ENCODE data around the gene ZBTB7C.
"Not testable (repeated sequence)": the region's sequence is repeated elsewhere in the genome, so short reads cannot be mapped to it uniquely, and the experiment has no call there.

Gene ZBTB7C

DNA sequence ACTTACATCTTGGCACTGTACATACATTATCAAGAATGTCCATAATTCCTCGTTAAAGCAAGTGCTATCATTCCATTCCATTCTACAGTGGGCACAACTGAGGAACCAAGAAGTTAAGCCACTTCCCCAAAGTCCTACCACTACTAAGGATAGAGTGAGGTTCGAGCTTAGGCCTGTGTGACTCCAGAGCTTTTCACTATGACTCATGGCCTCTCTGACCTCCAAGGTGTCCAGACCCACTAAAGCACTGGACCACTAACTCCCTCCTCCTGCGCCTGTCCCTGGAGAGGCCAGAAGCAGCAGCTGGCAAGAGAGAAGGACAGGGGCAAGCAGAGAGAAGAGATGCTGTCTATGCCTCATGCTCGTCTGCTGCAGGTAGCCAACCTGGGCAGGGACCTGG, 117.0 kb downstream of the ZBTB7C start:
- Histone ChIP-seq H3K36me3 (ENCODE audit: insufficient read depth, low read length) (no peaks in the 10 kb centered on the region), H3K4me3 (ENCODE audit: low read length) (no peak overlapping the region), H3K9me3 (ENCODE audit: insufficient read depth, low read depth, low read length) (no peaks in the 10 kb centered on the region), H3K9ac (ENCODE audit: low read depth, low read length) (no peak overlapping the region), H3K27ac (ENCODE audit: low read depth, low read length) (no peak overlapping the region), H3K27me3 (ENCODE audit: insufficient read depth, low read length) (no peaks in the 10 kb centered on the region), H3K4me1 (ENCODE audit: insufficient read depth, low read length) (peaks cover 27% of the 10 kb centered on the region)
- WGBS, result 93% methylated on average over 4 of the region's 4 CpGs

DNA sequence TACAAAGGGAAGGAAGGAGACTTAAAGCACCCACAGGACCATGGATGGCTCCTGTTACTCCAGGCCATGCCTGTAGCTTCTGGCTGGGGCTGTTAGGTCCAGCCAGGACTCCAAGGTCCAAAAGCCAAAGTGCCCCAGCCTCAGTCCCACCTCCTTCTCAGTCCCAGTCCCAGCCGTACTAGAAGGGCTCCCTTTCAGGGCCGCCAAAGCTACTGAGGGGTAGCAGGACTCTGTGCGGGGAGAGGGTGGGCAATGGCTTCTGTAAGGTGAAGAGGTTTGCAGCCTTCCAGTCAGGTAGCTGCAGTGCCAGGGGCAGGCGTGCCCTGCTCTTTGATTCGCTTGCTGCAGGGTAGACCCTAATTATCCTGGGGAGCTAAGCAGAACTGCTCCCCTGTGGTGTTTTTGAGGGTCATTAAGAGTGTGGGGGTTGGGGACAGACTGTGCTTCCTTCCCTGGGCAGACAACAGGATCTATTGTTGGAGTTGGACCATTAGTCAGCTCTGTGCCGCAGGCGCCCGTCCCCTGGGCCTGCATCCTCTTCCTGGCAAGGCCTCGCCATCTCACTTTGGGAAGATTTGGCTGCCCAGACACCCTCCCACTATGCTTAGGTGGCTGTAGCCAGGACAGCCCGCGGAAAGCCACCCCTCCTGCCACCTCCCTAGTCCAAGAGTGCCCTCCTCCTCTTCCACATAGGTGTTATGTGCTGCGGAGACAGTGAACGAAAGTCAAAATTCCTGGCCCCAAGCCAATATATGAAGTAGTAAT, 118.8 kb downstream of the ZBTB7C start:
- no peaks in the 10 kb centered on the region for H3K36me3 ChIP-seq (ENCODE audit: insufficient read depth, low read length)
- 88% methylated on average over 11 of the region's 13 CpGs for WGBS
- H3K9me3 ChIP-seq (ENCODE audit: insufficient read depth, low read depth, low read length), result no peaks in the 10 kb centered on the region
- H3K4me1 ChIP-seq (ENCODE audit: insufficient read depth, low read length), result peaks cover 25% of the 10 kb centered on the region
- H3K27ac ChIP-seq (ENCODE audit: low read depth, low read length), result no peak overlapping the region
- H3K27me3 ChIP-seq (ENCODE audit: insufficient read depth, low read length), result no peaks in the 10 kb centered on the region
- H3K4me3 ChIP-seq (ENCODE audit: low read length), result no peak overlapping the region
- H3K9ac ChIP-seq (ENCODE audit: low read depth, low read length), result no peak overlapping the region

DNA sequence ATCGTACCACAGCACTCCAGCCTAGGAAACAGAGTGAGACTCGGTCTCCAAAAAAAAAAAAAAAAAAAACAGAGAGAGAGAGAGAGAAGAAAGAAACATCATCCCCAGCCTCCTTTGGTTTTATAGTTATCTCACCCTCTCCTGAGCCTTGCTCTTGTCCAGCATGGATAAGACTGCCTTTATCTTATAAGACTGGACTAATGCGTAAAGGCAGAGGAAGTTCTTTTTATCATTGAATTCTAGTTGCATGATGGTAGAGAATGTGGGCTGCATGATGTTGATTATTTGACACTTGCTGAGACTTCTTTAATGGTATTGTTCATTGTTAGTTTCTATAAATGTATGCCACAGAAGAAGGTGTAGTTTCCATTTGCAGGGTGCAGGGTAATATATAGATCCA, 124.4 kb downstream of the ZBTB7C start:
- H3K27ac ChIP-seq (ENCODE audit: low read depth, low read length), result no peak overlapping the region
- H3K27me3 ChIP-seq (ENCODE audit: insufficient read depth, low read length), result no peaks in the 10 kb centered on the region
- no peak overlapping the region for H3K9ac ChIP-seq (ENCODE audit: low read depth, low read length)
- no peaks in the 10 kb centered on the region for H3K4me1 ChIP-seq (ENCODE audit: insufficient read depth, low read length)
- H3K4me3 ChIP-seq (ENCODE audit: low read length), result no peak overlapping the region
- no peaks in the 10 kb centered on the region for H3K36me3 ChIP-seq (ENCODE audit: insufficient read depth, low read length)
- H3K9me3 ChIP-seq (ENCODE audit: insufficient read depth, low read depth, low read length), result no peaks in the 10 kb centered on the region
- 99% methylated on average over 3 of the region's 3 CpGs for WGBS

GRCh38 chr18:48284011-48284410, 125.2 kb downstream of the ZBTB7C start:
- not testable (repeated sequence) for H3K9me3 ChIP-seq (ENCODE audit: insufficient read depth, low read depth, low read length); H3K4me3 ChIP-seq (ENCODE audit: low read length); H3K36me3 ChIP-seq (ENCODE audit: insufficient read depth, low read length); H3K27me3 ChIP-seq (ENCODE audit: insufficient read depth, low read length); H3K4me1 ChIP-seq (ENCODE audit: insufficient read depth, low read length); H3K9ac ChIP-seq (ENCODE audit: low read depth, low read length); H3K27ac ChIP-seq (ENCODE audit: low read depth, low read length)
- 93% methylated on average over 5 of the region's 5 CpGs for WGBS

DNA sequence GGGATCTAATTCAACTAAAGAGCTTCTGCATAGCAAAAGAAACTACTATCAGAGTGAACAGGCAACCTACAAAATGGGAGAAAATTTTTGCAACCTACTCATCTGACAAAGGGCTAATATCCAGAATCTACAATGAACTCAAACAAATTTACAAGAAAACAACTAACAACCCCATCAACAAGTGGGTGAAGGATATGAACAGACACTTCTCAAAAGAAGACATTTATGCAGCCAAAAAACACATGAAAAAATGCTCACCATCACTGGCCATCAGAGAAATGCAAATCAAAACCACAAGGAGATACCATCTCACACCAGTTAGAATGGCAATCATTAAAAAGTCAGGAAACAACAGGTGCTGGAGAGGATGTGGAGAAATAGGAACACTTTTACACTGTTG, 127.7 kb downstream of the ZBTB7C start:
- H3K9ac ChIP-seq (ENCODE audit: low read depth, low read length); H3K4me1 ChIP-seq (ENCODE audit: insufficient read depth, low read length); H3K4me3 ChIP-seq (ENCODE audit: low read length); H3K9me3 ChIP-seq (ENCODE audit: insufficient read depth, low read depth, low read length); H3K27ac ChIP-seq (ENCODE audit: low read depth, low read length); H3K36me3 ChIP-seq (ENCODE audit: insufficient read depth, low read length); H3K27me3 ChIP-seq (ENCODE audit: insufficient read depth, low read length): not testable (repeated sequence)

GRCh38 chr18:48279312-48279711, 129.9 kb downstream of the ZBTB7C start:
- H3K36me3 ChIP-seq (ENCODE audit: insufficient read depth, low read length), result no peaks in the 10 kb centered on the region
- H3K9ac ChIP-seq (ENCODE audit: low read depth, low read length), result no peak overlapping the region
- no peaks in the 10 kb centered on the region for H3K27me3 ChIP-seq (ENCODE audit: insufficient read depth, low read length)
- no peak overlapping the region for H3K4me3 ChIP-seq (ENCODE audit: low read length)
- H3K9me3 ChIP-seq (ENCODE audit: insufficient read depth, low read depth, low read length), result no peaks in the 10 kb centered on the region
- no peak overlapping the region for H3K27ac ChIP-seq (ENCODE audit: low read depth, low read length)
- WGBS, result 85% methylated on average over 2 of the region's 2 CpGs
- 0 out of 2 replicates have a peak, but pooled peaks cover 2% of the 10 kb centered on the region for H3K4me1 ChIP-seq (ENCODE audit: insufficient read depth, low read length)

DNA sequence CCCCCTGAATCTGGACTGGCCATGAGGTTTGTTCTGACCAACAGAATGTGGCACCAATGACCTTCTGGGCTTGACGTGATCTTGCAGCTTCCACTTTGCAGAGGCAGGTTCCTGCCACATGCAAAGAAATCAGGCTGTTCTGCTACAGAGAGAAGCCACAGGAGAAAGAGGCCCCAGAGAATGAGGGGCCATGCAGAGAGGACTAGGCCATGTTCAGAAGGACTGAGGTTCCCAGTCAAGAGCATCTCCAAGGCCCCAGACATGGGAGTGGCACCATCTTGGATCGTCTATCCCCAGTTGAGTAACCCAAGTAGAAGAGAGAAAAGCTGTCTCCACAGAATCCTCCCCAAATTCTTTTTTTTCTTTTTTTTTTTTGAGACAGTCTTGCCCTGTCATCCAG, 131.1 kb downstream of the ZBTB7C start:
- WGBS, result 94% methylated on average over 2 of the region's 2 CpGs

GRCh38 chr18:48274301-48274700, 134.9 kb downstream of the ZBTB7C start:
- Histone ChIP-seq H3K9ac (ENCODE audit: low read depth, low read length) (no peak overlapping the region), H3K4me1 (ENCODE audit: insufficient read depth, low read length) (0 out of 2 replicates have a peak, but pooled peaks cover 3% of the 10 kb centered on the region), H3K4me3 (ENCODE audit: low read length) (no peak overlapping the region), H3K9me3 (ENCODE audit: insufficient read depth, low read depth, low read length) (no peaks in the 10 kb centered on the region), H3K36me3 (ENCODE audit: insufficient read depth, low read length) (no peaks in the 10 kb centered on the region), H3K27ac (ENCODE audit: low read depth, low read length) (no peak overlapping the region), H3K27me3 (ENCODE audit: insufficient read depth, low read length) (no peaks in the 10 kb centered on the region)
- WGBS, result 87% methylated on average over 1 of the region's 1 CpG

More for the DNA sequence above, 131.1 kb downstream of the ZBTB7C start:
- Histone ChIP-seq H3K4me1 (ENCODE audit: insufficient read depth, low read length) (0 out of 2 replicates have a peak, but pooled peaks cover 3% of the 10 kb centered on the region), H3K27ac (ENCODE audit: low read depth, low read length) (no peak overlapping the region), H3K9me3 (ENCODE audit: insufficient read depth, low read depth, low read length) (no peaks in the 10 kb centered on the region), H3K36me3 (ENCODE audit: insufficient read depth, low read length) (no peaks in the 10 kb centered on the region), H3K9ac (ENCODE audit: low read depth, low read length) (no peak overlapping the region), H3K27me3 (ENCODE audit: insufficient read depth, low read length) (no peaks in the 10 kb centered on the region), H3K4me3 (ENCODE audit: low read length) (no peak overlapping the region)

DNA sequence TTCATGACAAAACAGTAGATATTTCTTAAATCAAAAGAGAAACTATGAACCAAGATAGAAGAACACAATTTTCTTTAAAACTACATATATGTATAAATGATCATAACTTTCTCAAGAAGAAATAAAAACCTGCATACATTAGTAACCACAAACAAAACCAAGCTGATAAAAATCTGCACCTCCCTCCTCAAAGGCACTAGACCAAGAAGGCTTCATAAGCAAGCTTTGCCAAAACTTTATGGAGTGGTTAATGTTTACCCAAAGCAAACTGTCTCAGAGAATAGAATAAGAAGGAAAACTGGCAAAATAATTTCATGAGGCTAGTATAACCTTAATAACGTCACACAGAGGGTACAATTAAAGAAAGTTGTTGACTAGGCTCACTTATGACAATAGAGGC, 138.3 kb downstream of the ZBTB7C start:
- H3K9me3 ChIP-seq (ENCODE audit: insufficient read depth, low read depth, low read length), result no peaks in the 10 kb centered on the region
- H3K4me1 ChIP-seq (ENCODE audit: insufficient read depth, low read length), result 0 out of 2 replicates have a peak, but pooled peaks cover 3% of the 10 kb centered on the region
- H3K36me3 ChIP-seq (ENCODE audit: insufficient read depth, low read length), result no peaks in the 10 kb centered on the region
- WGBS, result 88% methylated on average over 1 of the region's 1 CpG
- H3K9ac ChIP-seq (ENCODE audit: low read depth, low read length), result no peak overlapping the region
- H3K4me3 ChIP-seq (ENCODE audit: low read length), result no peak overlapping the region
- H3K27me3 ChIP-seq (ENCODE audit: insufficient read depth, low read length), result no peaks in the 10 kb centered on the region
- no peak overlapping the region for H3K27ac ChIP-seq (ENCODE audit: low read depth, low read length)

DNA sequence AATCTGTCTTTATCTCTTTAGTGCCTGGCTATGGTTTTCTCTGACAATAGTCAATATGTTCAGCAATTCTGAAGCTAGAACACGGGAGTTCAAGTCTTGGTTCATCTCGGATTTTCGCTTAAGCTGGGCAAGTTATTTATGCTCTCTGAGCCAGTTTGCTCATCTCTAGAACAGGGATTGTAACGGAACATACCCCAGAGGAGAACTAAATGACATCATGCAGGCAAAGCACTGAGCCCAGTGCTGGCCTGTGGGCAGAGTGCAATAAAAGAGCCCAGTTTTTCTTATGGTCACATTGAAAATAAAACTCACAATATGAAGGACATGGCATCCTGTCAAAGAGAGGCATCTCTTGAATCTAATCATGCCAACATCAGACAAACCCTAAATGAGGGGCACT, 143.9 kb downstream of the ZBTB7C start:
- no peak overlapping the region for H3K9ac ChIP-seq (ENCODE audit: low read depth, low read length)
- H3K27me3 ChIP-seq (ENCODE audit: insufficient read depth, low read length), result no peaks in the 10 kb centered on the region
- 92% methylated on average over 4 of the region's 4 CpGs for WGBS
- no peaks in the 10 kb centered on the region for H3K36me3 ChIP-seq (ENCODE audit: insufficient read depth, low read length)
- H3K9me3 ChIP-seq (ENCODE audit: insufficient read depth, low read depth, low read length), result no peaks in the 10 kb centered on the region
- no peak overlapping the region for H3K4me3 ChIP-seq (ENCODE audit: low read length)
- H3K4me1 ChIP-seq (ENCODE audit: insufficient read depth, low read length), result no peaks in the 10 kb centered on the region
- no peak overlapping the region for H3K27ac ChIP-seq (ENCODE audit: low read depth, low read length)

DNA sequence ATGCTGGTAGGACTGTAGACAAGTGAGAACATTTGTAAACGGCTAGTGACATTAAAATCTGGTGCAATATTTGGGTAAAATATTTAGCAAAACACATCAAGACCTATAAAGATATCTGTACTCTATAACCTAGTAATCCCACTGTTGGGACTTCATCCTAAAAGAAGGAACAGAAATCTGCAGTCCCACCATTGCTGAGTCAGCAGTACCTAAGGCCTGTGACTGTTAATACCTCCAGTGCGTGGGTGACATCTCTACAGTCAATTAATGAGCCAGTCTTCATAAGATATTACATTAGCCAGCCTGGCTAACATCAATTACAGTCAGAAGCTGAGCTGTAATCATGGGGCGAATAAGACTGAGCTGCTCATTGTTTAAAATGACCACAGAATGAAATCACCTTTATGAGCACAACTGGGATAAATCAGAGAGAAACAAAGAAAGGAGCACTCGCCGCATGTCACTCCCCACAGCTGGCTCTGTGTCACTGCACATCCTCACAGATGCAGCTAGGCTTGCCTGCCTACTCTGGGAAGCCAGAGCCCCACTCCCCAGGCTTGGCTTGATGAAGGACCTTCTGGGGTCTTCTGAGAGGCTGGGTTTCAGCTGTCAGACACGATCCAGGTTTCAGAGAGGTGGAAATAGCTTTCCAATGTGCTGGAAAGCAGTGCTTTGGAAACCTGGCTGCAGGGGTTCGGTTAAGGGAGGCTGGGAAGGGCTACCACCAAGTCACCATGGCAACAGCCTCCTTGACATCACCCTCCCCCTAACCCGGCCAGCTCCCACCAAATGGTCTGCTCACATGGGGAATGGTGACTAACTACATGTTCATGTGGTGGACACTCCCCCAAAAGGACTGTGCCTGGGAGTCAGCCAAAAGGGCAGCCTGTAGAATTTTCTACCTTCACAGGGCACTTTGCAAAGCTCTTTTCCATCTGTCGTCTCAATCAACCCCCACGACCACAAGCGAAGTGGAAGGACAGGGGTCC, 145.0 kb downstream of the ZBTB7C start:
- Histone ChIP-seq H3K27me3 (ENCODE audit: insufficient read depth, low read length) (no peaks in the 10 kb centered on the region), H3K4me3 (ENCODE audit: low read length) (no peak overlapping the region), H3K36me3 (ENCODE audit: insufficient read depth, low read length) (no peaks in the 10 kb centered on the region), H3K9me3 (ENCODE audit: insufficient read depth, low read depth, low read length) (no peaks in the 10 kb centered on the region), H3K9ac (ENCODE audit: low read depth, low read length) (no peak overlapping the region), H3K27ac (ENCODE audit: low read depth, low read length) (no peak overlapping the region), H3K4me1 (ENCODE audit: insufficient read depth, low read length) (no peaks in the 10 kb centered on the region)
- 91% methylated on average over 11 of the region's 11 CpGs for WGBS

All from HUES64 (cell line).